ENCODE results near the gene GRK1.
A peak's percentile ranks its signal among the peaks of the same experiment; 100 is the strongest.

GRK1 gene

DNA sequence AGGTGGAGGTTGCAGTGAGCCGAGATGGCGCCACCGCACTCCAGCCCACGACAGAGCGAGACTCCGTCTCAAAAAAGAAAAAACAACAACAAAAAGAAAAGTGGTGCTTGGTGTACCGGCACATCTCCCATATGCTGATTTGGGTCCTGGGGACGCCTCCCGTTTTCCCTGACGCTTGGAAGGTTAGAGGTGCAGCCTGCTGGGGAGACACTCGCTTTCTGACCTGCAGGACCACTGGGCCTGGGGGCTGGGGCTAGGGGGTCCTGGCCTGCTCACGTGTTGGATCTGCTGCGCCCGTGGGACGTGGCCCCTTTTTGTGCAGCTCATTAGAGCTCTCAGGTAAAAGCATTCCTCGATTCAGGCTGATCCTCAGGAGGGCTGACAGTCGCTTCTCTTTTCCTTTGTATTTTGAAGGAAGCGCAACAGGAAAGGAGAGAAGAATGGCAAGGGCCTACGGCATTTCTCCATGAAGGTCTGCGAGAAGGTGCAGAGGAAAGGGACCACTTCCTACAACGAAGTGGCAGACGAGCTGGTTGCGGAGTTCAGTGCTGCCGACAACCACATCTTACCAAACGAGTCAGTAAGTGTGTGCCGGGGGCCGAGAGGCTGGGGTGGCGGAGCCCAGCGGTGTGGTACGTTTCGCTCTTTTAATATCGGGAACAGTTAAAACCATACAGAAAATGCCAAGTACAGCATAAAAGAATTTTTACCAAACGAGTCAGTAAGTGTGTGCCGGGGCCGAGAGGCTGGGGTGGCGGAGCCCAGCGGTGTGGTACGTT, 34.1 kb upstream of the GRK1 start:
- no peak for DNase-seq (ENCODE audit: low spot score)

GRCh38 chr13:113633485-113633873, 33.5 kb upstream of the GRK1 start:
- no peak for DNase-seq (ENCODE audit: low spot score)

- no peak for DNase-seq (ENCODE audit: low spot score)
Observed at GRCh38 chr13:113634279-113635047, 32.6 kb upstream of the GRK1 start.

DNA sequence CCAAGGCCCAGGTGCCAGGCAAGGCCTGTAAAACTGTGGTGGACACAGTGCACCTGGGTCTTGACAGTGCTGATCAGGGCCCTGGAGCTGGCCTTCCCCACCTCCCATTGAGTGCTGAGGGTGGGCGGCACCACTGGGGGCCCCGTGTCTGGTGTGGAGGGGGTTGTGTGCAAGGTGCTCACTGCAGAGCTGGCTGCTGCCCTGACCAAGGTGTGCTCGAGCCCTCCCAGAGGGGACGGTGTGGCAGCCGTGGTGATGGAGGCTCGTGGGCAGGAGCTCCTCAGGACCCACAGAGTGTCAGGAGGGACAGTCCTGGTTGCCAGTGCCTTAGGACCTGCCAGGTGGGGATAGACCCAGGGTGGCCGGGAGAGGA, 32.0 kb upstream of the GRK1 start:
- DNase-seq (ENCODE audit: low spot score), result no peak

GRCh38 chr13:113635709-113636108, 31.3 kb upstream of the GRK1 start:
- no peak for DNase-seq (ENCODE audit: low spot score)

DNA sequence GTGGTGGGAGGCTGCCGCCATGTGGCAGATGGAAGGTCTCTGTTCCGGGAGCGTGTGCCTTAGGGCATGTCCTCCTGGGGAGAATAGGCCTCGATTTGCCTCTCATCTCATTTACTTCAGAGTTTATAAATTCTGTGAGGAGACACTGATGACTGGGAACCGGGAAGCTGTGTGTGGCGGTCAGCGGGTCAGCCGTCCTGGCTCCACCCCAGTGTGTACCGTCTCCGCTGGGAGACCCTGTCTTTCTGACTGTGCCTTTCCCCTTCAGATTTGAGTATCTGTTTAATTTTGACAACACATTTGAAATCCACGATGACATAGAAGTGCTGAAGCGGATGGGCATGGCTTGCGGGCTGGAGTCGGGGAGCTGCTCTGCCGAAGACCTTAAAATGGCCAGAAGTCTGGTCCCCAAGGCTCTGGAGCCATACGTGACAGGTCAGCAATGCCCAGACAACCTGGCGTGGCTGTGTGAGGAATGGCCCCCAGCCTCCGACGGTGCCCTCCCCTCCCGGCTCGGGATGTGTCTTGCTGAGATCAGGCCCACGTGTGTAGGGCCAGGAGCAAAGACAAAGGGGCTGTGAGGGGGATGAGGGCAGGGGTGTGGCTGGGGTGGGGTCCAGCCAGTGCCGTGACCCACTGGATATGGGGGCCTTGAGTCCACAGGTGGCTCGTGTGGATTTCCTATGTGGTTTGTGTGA, 30.6 kb upstream of the GRK1 start:
- DNase-seq (ENCODE audit: low spot score), result no peak

DNA sequence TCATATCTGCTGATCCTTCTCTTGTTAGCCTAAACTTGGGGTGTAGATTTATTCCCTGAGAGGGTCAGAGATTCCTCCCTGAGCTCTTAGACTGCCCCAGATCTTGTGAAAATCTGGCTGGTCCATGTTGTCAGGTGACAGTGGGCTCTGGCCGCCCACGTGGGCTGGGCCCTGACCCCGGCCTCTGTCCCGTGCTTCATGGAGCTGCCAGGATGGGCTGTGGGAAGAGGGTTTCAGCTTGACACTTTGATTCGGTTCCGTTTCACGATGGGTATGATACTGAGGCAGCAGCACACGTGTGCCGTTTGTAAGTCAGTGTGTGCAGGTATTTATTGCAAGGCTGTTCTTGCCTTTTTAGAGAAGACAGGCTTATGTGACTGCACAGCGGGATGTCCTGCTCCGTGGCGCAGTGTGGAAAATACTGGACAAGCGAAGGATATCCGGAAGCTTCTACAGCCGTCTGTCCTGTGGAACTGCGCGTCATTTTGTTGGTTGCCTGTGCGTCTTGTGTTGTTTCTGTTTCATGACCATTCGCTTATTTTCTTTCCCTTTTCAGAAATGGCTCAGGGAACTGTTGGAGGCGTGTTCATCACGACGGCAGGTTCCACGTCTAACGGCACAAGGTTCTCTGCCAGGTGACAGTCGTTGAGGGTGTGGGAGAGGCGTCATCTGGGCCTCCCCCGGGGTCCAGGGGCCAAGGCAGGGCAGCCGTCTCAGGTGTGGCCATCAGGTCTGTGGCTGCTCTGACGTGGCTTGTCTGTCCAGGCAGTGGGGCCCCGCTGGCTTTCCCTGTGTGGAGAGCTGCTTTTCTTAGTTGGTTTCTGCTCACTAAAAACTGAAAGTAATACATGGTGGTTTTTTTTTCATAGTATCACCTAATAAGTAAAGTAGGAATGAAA, 29.5 kb upstream of the GRK1 start:
- DNase-seq (ENCODE audit: low spot score), result no peak

- no peak for DNase-seq (ENCODE audit: low spot score)
Observed at GRCh38 chr13:113638173-113638746, 28.8 kb upstream of the GRK1 start.

- DNase-seq (ENCODE audit: low spot score), result no peak
Observed at GRCh38 chr13:113638806-113639205, 28.2 kb upstream of the GRK1 start.

DNA sequence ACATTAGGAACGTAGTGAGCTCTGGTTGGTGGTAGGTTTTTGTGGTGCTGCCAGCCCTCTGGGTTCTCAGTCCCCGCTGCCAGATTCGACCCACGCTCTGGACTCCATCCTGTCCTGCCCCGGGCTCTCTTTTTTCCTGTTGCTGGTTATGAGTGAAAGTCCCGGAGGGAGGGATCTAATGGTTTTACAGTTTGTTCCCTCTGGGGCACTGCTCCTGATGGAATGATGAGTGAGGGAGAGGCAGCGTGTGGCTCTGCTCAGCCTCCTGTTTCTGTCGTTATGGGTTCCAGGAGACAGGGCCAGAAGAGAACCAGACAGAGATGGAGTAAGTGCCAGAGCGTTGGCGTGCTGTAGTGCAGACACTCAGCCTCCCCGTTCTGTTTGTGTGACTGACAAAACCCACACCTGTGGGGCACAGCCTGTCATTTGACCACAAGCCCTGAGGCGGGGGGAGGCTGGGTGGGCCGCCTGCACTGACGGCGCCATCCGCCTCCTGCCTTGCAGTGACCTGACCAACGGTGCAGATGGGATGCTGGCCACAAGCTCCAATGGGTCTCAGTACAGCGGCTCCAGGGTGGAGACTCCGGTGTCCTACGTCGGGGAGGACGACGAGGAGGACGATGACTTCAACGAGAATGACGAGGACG, 27.3 kb upstream of the GRK1 start:
- no peak for DNase-seq (ENCODE audit: low spot score)

GRCh38 chr13:113641426-113641825, 25.6 kb upstream of the GRK1 start:
- no peak for DNase-seq (ENCODE audit: low spot score)

DNA sequence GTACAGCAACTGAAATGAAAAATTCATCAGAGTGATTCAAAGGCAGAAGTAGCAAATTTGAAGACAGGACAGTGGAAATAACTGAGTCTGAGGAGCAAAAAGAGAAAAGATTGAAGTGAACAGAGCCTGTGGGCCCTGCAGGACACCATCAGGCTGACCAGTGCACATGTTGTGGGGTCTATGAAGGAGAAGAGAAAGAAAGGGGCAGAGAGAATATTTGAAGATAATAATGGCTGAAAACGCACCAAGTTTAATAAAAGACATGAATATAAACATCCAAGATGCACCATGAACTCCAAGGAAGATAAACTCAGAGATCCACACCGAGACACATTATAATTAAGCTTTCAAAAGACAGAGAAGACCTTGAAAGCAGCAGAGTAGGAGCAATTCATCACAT, 24.5 kb upstream of the GRK1 start:
- no peak for DNase-seq (ENCODE audit: low spot score)

DNA sequence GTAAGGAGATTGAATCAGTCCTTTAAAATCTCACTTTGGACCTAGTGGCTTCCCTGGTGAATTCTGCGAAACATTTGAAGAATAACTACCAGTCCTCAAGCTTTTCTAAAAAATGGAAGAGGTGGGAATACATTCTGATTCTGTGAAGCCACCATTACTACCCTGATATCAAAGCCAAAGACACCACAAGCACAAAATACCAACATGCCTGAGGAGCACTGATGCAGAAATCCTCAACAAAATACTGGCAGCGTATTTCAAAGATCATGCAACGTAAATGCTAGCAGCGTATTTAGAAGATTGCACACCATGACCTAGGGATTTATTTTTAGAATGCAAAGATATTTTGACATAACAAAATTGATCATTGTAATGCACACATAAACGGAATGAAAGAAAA, 23.4 kb upstream of the GRK1 start:
- DNase-seq (ENCODE audit: low spot score), result no peak

- DNase-seq (ENCODE audit: low spot score), result no peak
Observed at GRCh38 chr13:113644800-113645199, 22.2 kb upstream of the GRK1 start.

GRCh38 chr13:113645329-113645728, 21.7 kb upstream of the GRK1 start:
- DNase-seq (ENCODE audit: low spot score), result no peak

DNA sequence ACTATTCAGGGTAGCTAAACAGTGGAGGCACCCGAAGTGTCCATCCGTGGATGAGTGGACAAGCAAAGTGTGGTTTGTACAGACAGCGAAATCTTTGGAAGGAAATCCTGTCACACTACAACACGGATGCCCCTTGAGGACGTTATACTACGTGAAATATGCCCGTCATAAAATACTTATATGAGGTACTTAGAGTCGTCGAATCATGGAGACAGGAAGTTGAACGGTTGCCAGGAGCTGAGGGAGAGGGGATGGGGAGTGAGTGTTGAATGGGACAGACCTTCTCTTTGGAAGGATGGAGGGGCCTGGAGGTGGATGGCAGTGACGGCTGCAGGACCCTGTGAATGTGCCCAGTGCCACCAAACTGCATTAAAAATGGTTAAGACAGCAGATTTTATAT, 20.6 kb upstream of the GRK1 start:
- no peak for DNase-seq (ENCODE audit: low spot score)

DNA sequence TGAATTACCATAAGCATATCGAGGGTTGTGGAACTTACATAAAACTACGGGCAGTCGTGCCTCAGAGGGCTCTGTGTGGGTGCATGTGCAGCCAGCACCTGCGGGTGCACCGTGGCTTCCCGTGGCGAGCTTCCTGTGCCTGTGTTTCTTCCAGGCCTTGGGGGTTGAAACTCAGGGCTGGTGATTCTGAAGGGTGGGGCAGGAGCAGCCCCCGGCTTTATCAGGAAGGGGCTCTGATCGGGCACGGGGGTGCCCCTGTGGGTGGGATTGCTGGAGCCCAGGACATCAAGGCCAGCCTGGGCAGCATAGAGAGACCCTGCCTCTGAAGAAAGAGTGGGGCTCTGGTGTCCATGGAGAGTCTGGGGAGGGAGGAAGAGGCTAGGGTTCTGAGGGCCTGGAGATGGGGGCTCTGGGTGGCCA, 20.1 kb upstream of the GRK1 start:
- no peak for DNase-seq (ENCODE audit: low spot score)

DNA sequence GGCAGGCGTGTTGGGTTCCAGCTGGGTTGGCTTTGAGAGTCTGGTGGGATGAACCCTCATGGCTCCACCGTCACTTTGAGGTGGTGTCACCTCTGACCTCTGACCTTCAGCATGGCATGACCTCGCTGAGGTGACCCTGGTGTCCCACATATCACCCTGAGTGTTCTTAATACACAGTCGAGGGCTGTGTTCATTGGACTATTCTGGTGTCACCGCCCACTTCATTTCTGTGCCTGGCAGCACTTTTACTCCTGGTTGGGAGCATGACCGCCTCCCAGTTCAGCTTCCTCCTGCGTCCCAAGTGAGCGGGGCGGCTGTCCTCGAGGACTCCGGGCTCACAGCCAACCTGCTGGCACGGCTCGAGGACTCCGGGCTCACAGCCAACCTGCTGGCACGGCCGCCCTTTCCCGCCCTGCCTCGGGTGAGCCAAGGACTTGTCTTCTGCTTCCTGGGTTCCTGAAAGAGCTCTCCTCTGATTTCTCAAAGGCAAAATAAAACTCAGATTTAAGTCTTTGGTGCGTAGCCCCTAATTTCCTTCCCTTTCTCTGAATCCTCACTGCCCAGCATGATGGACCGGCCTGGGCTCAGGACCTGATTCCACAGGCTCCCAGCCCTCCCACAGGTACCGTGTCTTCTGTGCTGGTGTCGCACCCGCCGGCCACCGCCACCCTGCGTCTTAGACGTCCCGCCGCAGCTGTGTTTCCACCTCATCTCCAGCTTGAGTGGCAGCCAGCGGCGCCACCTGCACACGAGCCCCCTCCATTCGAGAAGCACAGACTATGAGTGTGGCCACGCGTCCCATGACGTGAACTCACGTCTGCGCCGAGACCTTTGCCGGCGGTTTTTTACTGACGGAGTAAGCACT, 19.4 kb upstream of the GRK1 start:
- DNase-seq (ENCODE audit: low spot score), result peak; percentile 84

DNA sequence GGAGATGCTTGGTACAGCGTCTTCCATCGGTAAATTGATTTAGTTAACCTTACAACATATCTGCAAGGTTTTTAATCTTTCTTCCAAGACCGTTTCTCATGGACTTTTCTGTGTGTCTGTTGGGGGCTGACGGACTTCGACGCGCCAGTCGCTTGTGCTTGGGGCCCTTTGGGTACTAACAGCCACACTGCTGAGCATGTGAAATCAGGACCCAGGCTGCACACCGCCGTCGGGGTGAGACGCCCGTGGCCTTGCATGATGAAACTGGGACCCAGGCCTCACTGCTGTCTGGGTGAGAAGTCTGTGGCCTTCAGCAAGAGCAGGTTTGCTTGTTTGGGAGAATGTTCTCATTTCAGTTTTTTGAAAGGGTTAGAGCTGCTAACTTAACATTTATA, 18.8 kb upstream of the GRK1 start:
- DNase-seq (ENCODE audit: low spot score), result peak; percentile 2

- no peak for DNase-seq (ENCODE audit: low spot score)
Observed at GRCh38 chr13:113649212-113649611, 17.8 kb upstream of the GRK1 start.

Measured in globus pallidus (tissue), 1 donor.